AML-193 (cell line): ENCODE results near the gene CXCL14.

Experiments
- DNase-seq, 2 experiments: peaks; one replicate each; lab custom pipeline; 2025; lab: John Stamatoyannopoulos, UW

CXCL14 gene

DNA sequence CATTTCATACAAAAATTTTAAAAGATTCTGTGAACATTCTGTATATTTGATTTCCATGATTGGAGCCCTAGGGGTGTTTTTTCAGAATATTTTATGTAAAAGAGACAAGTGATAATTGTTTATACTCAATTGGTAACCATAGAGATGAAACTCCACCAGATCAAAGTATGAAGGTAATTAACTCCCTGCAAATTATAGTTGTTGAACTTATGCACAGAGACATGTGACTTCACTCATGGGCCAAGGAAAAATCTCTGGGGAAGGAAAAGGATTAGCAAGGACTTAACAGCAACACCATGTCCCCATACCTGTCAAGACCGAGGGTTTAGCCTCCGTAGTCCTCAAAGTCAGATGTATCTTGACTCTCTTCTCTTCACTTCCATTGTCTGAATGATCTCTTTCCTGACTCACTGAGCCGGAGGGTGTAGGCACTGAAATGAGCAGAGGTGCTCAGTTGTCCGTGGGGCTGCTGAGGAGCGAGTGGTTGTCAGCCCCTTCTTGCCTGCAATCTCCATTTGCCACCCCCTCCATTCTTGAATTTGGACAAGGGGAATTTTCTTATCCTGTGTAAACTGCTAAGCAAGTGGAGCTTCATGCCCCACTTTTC lies 17.5 kb upstream of the CXCL14 start:
- DNase-seq, result no peak

DNA sequence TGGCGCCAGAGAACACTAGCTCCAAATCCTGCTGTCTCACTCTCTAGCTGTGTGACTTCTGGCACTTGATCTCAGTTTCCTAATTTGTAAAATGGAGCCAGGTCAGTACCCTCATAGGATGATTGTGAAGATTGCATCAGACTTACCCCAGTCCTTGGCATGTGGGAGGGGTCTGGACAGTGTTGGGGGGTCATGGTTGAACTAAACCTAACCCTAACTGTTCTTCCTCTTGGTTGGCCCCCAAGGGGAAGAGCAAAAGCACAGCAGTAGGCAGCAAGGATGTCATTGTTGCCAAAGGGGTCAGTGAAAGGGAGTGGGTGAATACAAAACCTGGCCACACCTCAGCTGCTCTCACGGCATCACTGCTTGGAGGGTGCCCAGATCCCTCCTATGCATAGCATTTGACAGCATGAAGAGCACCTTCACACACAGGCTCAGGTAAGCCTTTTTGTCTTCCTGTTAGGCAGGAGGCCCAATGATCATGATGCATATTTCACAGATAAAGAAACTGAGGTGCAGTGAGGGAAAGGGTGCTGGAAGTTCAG lies 15.7 kb upstream of the CXCL14 start:
- DNase-seq, result no peak

DNA sequence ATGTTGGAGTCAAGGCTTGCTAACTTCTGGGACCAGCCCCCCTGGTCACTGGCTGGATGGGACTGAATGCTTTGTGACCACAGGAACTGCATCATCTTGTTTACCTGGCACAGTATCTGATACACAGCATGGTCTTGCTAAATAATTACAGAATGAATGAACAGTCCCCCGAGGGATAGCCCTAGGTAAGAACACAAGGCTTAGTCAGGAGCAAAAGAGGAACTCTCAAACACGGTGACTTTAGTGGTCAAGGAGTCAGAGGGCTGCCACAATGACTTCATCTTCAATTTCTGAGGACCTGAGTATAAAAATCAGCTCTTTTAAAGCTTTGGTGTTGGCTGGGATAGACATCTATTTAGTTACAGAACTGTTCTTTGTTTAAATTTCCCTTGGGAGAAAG lies 15.1 kb upstream of the CXCL14 start:
- no peak for DNase-seq

DNA sequence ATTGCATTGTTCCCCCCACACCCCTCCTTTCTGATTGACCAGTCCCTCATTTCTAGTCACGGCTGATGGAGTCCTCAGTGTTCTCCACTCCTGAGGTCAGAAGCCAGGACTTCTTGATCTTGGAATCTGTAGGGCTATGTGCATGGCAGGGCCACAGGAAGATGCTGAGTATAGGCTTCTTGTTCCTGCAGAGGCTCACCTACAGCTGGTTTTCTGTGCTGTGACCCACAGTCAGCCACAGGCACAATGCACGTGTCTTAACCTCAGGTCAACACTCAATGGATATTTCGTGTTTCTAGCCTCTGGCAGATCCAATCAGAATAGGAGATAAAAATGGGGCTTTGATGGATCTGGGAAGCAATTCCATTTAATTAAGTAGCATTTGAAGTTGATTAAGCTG lies 14.3 kb upstream of the CXCL14 start:
- no peak for DNase-seq

DNA sequence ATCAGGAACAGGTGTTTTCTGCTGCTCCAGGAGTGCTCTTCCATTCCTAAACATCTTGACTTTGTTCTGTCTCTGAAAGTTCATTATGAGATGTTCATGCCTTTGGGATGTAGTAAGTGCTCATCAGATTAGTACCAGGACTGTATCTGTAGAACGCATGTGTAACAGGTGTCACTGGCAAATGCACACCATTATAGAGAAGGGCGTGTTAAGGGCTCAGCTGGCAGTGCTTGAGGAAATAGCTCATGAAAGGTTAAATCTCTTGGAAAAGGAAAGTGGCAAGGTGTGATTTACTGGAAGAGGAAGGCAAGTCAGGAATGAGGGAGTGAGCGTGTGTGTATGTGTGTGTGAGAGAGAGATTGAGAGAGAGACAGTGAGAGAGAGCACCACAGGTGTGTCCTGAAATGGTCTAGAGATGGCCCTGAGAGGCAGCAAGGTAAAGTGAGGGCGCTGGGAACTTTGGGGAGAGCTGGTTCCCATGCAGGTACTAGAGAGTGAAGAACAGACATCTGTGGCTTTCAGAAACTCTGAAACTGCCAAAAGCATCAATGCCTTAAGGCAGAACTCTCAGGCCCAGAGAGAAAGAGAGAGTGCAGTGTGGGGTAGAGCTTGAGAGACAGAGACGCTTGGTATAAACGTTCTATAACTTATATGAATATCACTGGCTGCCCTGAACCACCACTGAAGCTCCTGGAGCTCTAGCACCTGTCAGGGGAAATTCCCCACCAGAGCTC lies 13.7 kb upstream of the CXCL14 start:
- DNase-seq, result no peak

DNA sequence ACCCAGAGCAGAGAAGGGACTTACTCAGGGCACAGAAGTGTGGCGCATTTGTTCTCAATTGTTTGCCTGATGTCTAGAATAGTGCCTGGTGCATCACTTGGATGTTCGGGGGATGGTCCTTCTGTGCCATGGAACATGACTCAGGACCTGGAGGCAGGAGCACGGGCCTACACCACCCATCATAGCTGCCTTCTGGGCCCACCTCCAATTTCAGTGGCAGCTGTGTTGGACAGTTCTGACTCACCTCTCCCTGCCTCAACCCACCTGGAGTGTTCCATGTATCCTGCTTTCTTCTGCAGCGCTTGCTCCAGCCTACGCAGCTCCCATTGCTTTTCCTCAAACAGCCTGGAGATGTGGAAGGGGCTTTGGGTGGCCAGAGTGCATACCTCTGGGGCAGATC lies 12.5 kb upstream of the CXCL14 start:
- DNase-seq, result no peak

DNA sequence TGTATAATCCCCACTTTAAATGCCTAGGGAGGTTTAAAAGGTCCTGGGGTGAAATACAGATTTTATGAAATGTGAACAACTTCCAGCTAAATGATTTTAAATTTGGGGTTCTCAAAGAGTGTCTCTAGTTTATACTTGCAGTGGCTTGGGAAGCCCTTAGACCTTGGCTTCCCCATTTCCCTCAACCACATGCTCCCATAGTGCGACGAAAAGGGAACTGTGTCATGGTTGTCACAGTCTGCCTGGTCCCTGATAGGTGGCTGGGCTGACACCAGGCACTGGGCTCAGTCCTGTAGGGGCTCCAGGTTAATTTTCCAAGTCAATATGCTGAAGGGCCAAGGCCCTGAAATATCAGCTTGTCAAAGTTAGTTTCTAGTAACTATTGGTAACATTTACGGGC lies 10.4 kb upstream of the CXCL14 start:
- no peak for DNase-seq

DNA sequence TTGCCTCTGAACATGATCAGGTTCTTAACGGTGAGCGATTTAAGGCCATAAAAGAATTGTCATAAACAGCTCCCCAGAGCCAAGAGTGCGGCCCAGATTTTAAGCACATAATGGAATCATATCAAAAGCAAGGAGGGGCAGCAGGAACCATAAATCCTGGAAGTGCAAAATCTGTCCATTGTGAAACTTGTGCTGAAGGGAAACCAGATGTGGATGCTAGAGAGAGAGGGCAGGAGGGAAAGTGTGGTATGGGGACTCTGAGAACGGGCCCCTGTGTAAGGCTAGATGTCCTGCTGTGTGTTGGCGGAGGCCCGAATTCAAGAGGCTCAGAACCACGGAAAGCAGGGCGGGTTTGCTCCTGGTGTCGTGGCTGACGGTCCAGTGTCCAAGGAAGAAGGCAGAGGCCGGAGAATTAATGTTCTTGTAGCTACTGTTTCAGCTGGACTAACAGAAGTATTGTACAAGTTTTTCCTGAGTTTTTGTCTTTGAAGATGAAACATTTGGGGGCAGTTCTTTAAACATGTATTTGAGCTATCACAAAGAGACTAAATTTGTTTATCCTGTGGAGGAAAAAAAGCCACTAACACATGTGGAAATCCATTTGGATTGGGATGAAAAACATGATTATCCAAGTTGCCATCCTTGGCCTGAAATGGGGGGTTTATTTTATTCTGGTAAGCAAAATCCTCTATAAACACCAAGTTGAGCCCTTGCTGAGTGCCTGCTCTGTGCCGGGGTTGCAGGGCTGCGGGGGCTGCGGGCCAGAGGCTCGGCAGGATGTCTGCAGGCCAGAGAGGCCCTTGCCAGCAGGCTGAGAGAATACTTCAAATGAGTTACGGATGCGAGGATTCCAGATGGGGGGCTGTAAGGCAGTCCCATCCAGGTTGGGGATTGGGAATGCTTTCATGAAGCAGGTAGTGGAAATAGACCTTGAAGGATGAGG lies 9.2 kb upstream of the CXCL14 start:
- no peak for DNase-seq

DNA sequence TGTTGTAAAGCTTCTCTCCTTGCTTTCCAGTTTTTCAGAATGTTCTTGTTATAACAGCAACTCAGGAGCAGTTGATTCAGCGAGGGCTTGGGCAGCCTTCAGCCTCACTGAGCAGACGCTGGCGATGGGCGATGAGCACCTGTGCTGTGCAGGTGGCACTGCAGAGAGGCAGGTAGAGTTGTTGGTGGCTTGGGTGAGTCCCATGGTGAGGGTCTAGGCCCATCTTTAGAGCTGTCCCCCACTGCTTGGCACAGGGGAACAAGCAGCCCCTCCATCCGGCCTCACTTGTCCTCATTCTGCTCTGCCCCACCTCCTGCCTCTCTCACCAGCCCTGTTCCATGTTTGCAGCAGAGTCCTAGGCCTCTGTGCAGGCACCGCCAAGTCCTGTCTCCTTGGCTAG lies 6.1 kb upstream of the CXCL14 start:
- DNase-seq, result no peak

DNA sequence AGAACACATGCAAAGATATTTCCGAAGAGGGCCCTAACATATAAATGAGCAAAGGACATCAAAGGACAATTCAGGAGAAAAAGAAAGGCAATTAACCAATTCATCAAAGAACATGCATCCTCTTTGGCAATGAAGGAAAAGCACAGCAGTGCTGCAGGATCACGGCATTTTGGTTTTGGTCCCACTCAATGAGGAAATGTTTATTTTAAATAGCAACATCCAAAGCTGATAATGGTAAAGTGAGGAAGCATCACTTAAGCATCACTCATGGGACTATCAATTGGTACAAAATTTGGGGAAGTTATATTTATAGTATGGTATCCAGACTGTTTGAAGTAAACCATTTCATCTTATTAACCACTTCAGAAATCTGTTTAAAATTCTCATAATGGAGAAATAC lies 5.5 kb upstream of the CXCL14 start:
- DNase-seq, result no peak

DNA sequence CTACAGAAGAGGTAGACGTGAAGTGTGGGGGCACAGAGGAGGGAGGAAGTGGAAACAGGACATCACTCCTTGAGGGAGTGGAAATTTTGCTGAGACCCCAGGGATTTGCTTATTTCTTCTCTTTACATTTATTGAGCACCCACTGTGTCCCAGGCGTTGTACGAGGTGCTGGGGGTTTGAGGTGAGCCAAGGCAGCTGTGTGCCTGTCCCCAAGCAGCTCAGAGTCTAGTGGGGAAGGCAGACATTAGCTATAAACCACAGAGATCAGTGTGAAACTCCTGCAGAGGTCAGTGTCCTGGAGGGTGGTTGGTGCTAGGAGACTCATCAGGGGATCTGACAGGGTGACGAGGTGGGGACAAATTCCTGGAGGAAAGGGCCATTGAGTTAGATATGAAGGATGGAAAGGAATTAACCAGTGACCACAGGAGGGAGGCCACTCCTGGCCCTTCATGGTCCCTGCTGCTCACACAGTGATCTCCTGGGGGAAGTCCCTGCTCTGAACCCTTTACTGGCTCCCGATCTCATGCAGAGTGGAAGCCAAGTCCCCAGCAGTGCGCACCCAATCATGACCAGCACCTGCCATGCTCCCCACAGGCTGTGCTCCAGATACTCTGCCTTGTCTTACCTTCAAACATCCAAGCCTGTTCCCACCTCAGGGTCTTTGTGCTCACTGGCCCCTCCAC lies 3.4 kb upstream of the CXCL14 start:
- DNase-seq, result no peak

DNA sequence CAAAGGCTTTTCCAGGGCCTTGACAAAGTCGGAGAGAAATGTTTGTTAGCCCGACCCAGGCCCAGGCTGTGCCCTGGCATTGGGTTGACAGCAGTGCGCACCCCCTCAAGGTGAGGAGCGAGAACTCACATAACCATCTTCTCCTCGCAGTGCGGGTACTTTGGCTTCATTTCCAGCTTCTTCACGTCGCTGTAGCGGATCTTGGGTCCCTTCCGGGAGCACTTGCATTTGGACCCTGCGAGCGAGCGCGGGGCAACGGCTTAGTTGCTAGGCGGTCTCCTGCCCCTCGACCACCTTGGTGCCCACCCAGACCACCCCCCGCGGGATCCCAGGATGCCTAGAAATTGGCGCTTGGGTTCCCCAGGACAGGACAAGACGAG lies 496 bp downstream of the CXCL14 start:
- no peak for DNase-seq

DNA sequence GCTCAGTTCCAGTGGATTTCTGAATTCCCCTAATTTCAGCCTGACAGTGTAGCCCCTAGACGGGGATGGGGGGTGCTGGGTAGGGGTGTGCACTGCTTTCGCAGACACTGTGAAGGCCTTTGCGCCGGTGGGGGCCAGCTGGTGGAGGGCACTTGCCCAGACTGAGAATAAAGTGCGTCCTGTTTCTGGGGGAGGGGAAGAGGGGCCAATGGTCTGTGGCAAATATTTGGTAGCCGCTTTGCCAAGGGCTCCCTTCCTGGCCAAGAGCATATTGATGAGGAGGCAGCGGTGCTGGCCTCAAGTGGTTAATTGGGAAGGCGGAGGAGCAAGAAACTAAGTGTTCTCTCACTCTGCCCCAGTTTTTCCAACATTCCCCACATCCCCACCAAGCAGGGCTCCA lies 1.4 kb downstream of the CXCL14 start:
- no peak for DNase-seq

DNA sequence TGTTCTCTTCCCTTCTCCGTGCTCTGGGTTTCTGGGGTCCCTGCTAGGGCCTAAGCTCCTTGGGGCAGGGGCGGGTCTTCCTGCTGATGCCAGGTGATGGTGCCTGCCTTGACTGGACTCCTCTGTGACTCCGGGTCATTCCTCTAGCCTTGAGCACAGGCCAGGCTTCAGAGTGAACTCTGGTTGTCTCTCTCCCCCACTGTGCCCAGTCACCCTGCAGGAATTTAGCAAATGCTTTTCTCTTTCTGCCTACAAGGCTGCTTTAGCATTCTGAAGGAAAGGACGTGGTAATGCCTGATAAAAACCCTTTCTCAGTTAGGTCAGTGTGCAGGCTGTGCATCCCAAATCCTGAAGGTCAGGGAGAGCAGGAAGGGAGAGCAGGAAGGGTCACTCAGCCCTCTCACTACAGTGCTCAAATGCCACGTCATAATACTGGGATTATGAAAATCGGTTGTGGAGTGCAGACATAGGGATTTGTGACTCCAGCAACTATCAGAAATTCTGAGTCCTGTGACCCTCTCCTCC lies 2.7 kb downstream of the CXCL14 start:
- no peak for DNase-seq

DNA sequence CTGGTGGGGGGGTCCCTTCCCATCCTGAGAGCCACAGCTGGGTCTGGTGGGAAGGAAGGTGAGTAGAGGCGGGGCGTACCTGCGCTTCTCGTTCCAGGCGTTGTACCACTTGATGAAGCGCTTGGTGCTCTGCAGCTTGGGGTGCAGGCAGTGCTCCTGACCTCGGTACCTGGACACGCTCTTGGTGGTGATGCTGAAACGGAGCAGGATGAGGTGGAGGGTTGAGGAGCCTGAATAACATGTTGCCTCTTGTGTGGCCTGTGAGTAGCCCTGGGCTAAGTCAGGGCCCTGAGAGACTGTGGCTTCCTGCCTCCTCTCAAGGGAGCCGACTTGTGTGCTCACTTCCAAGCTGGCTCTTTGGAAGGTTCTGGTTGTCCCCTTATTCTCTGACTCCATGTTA lies 4.3 kb downstream of the CXCL14 start:
- no peak for DNase-seq

DNA sequence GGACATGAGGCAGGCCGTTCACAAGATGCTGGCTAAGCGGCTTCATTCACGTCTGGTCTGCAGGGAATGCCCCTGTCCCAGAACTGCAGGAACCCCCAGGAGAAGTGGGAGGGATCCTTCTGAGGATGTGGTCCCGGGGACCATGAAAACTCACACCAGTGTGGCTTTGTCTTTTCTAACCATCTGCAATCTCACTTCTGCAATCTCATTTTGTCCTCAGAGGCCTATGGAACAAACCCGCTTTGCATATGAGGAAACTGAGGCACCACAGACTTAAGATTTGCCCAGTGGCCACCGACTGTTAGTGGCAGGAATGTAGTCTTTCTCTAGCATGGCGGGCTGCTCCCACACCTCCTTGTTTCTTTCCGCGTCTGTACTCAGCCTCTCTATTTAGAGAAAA lies 6.9 kb downstream of the CXCL14 start:
- DNase-seq, result no peak

DNA sequence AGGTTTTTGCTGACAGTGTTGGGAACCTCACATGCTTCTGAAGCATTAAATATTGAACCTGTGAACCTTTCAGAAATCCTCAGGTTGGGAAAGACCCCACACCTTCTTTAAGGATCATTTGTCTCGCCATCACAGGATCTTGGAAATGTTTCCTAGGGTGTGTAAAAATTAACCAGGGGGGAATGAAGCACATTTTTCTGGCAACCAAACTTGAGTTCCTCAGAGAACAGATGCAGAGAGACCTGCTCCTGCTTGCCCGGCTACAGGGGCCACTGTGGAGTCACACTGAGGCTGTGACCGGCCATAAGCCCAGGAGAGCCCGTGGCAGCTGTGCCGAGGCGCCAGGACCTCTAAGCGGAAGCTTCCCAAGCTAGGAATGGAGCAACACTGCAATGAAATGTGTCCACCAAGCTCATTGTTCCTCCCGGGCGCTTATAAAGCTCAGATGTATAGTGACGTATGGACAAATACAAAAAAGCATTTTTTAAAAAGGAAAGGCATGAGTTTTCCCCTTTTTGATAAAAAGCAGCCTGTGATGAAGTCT lies 7.7 kb downstream of the CXCL14 start:
- no peak for DNase-seq

DNA sequence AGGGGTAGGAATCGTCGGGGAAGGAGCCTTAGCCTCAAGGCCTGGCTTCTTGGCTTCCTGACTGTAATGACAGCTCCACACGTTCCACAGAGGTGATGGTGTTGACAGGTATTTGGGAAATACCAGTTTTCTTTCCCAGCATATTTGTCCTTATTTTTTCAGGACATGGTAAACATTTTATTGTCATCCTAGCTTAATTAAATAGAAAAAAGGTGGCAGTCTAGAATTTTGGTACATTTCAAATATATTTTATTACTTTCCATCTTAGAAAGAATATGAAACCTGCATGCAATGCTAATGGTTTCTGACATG lies 8.4 kb downstream of the CXCL14 start:
- DNase-seq, result no peak

DNA sequence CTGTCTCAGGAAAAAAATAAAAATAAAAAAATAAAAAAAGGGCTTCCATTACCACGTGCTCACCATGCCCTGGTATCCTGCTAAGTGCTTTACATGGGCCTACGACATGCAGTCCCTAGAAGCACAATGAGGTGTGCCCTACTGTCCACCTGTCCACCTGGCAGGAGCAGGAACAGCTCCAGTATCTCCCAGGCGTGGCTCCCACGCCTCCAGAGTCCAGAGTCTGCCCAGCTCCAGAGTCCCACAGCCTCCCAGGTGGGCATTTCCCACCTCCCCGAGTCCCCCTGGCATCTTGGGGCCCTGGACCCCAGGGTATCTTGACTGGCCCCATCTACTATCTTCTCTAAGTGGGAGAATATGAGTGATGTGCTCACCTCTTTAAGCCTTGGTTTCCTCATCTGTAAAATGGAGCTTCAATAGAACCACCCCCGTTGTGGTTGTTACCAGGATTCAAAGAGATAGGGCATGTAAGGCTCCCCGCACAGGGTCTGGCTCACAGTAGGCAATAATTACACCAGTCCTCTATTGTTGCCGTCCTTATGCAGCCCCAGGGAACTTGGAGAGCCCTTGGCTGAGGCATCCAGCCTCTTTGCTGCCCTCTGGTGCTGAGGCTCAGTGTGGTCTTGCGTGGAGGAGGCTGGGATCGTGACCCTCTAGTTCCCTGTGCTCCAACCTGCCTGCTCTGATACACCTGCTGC lies 8.9 kb downstream of the CXCL14 start:
- peak; percentile 13 to 26 for DNase-seq

DNA sequence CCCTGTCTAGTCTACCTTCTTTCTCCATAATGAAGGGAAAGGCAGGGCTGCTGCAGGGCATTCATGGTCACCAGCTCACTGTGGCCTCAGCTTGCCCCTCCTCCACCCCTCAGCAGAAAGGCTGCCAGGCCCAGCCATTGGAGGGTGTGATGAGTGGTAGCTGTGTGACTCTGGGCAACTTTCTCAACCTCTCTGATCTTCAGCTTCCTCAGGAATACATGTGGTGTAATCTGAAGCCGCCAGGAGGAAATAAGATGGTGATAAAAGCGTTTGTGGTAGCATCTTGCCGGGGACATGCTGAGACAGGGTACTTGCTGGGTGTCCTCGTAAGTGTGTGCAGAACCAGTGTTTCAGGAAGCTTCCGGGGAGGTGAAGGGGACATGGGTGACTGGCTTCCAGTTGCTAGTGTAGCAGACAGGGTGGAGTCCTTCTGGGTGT lies 9.8 kb downstream of the CXCL14 start:
- DNase-seq, result no peak

DNA sequence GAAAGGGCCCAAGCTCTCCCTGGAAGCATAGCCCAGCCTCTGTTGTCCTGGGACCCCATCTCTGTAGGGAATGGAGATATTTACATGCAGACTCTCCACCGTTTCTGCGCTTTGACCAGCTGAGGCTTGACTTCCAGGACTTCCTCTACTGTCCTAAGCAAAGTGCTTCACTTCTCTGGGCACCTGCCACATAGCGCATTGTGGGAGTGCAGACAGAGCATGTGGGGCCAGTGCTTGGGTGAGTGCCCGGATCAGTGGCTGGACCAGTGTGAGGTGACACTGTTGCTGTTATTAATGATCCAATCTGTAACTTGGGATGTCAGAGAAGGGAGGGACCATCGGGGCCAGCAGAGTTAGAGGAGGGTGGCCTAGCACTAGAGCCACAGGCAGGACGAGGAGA lies 10.5 kb downstream of the CXCL14 start:
- DNase-seq, result no peak
